C4-2B (cell line): ENCODE measurements around the gene SUCLG1.

Source experiments
- ZFX ChIP-seq: fragments of 450-650 bp; IDR thresholded peaks from 2 replicates; pipeline ENCODE4 v1.6.1; 2017
- TF ChIP-seq, protein P1 (sequence below): fragments of 450-650 bp; conservative IDR thresholded peaks from 2 replicates; pipeline ENCODE4 v1.5.1; 2017; ENCODE audit warnings: mild to moderate bottlenecking

DNA sequence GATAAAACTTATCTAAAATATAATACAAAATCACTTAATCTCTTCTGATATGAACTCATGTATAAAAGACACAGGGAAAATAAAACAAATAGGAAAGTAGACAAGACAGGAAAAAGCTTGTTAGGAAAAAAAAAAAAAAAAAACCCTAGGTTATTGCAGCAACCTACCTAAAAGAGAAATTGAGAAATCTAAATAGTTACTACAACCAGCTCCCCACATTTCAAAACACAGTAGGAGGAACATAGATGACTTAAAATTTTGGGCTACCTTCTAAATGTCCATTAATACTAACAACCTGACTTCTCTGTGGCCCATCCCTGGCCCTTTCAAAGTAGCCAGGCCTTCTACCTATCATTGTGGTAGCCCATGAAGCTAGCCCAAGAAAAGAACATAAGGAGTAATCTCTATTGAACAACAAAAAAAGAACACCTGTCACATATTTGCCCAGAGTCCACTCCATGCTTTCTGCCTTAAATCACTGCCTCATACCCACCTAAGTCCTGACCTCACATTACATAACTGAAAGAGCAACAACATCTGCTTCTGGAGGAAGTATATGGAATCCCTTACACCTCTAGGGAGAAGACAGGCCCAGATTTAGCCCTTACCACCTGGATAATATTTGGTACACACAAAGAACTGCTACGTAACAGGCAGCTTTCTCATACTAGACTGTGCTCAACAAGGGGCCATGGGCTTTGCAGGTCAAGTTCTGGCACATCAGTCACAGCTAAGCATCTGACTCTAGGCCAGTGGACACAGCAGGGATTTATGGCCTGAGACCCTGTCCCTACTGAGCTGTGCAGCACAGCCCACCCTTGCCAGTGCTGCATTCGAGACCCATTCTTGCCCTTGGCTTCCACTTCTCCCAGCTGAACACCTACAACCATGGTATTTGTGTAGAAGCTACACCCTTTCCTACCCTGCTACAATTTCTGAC, 8.5 kb downstream of the SUCLG1 start:
- TF ChIP-seq, protein P1, sequence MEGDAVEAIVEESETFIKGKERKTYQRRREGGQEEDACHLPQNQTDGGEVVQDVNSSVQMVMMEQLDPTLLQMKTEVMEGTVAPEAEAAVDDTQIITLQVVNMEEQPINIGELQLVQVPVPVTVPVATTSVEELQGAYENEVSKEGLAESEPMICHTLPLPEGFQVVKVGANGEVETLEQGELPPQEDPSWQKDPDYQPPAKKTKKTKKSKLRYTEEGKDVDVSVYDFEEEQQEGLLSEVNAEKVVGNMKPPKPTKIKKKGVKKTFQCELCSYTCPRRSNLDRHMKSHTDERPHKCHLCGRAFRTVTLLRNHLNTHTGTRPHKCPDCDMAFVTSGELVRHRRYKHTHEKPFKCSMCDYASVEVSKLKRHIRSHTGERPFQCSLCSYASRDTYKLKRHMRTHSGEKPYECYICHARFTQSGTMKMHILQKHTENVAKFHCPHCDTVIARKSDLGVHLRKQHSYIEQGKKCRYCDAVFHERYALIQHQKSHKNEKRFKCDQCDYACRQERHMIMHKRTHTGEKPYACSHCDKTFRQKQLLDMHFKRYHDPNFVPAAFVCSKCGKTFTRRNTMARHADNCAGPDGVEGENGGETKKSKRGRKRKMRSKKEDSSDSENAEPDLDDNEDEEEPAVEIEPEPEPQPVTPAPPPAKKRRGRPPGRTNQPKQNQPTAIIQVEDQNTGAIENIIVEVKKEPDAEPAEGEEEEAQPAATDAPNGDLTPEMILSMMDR = no peak
- no peak for TF ChIP-seq ZFX
